Measurements from ENCODE around the gene RPL13A.

GRCh38 chr19:49459388-49459787 lies 28.0 kb upstream of the RPL13A start:
- no peak for TF ChIP-seq CTCF (conservative IDR thresholded peaks at IDR 0.05 in 1 of 2, IDR thresholded peaks at IDR 0.05 in 1 of 2; ENCODE audit: extremely low read depth in 1 of 2, insufficient read depth in 1 of 2, low read depth in 1 of 2, low read length in 2 of 2)
- no peak for TF ChIP-seq EZH2 (IDR thresholded peaks at IDR 0.05; ENCODE audit: borderline replicate concordance, low read length)

All from mammary epithelial cell (primary cell).